MCF 10A (cell line): Measurements from ENCODE around the gene PLEKHD1. TPM values are rescaled to one million over a fixed set of nuclear protein-coding genes. Genes with fewer than 3 reads are reported as not detected.

Experiments used
- BruUV-seq: library from RNA; stranded (reverse); fragments of 400-500 nt; replicated peaks from 2 replicates; lab custom pipeline; 2021; lab: Mats Ljungman, UMichigan
- CTCF ChIA-PET: fragments of 300-600 bp; sonication (Branson Sonifier 250); formaldehyde crosslinking; extraction: SDS; loops from one replicate; lab custom pipeline; 2021; ENCODE audit warnings: antibody characterized with exemption, inconsistent platforms; lab: Yijun Ruan, JAX
- POLR2A ChIA-PET: fragments of 300-600, 350-650 bp; sonication (Branson Sonifier 250); formaldehyde crosslinking; extraction: SDS; loops from one replicate; lab custom pipeline; 2020; ENCODE audit warnings: antibody characterized with exemption, inconsistent platforms; lab: Yijun Ruan, JAX
- DNase-seq: peaks from one replicate; pipeline ENCODE4 v3.0.0-alpha.2; 2018; ENCODE audit not compliant: unreplicated experiment
- H3K27ac Mint-ChIP-seq: one replicate; pipeline ENCODE4 v1.8.0; 2022; ENCODE audit warnings: mild to moderate bottlenecking, low read depth, mixed read lengths; ENCODE audit not compliant: unreplicated experiment
- H3K27me3 Mint-ChIP-seq: one replicate; pipeline ENCODE4 v1.8.0; 2022; ENCODE audit warnings: mixed read lengths; ENCODE audit not compliant: insufficient read depth, unreplicated experiment
- H3K36me3 Mint-ChIP-seq: one replicate; pipeline ENCODE4 v1.8.0; 2022; ENCODE audit warnings: mild to moderate bottlenecking, moderate library complexity, mixed read lengths; ENCODE audit not compliant: insufficient read depth, unreplicated experiment
- H3K4me1 Mint-ChIP-seq: one replicate; pipeline ENCODE4 v1.8.0; 2022; ENCODE audit warnings: mixed read lengths; ENCODE audit not compliant: insufficient read depth, unreplicated experiment
- H3K4me3 Mint-ChIP-seq: one replicate; pipeline ENCODE4 v1.8.0; 2022; ENCODE audit warnings: mild to moderate bottlenecking, moderate library complexity, mixed read lengths; ENCODE audit not compliant: unreplicated experiment
- H3K9me3 Mint-ChIP-seq: one replicate; pipeline ENCODE4 v1.8.0; 2022; ENCODE audit warnings: mixed read lengths; ENCODE audit not compliant: unreplicated experiment
- intact Hi-C: fragments of 100-400 bp; cut with micrococcal nuclease; formaldehyde crosslinking; loops from 2 replicates; pipeline ENCODE4 v1.14.1; 2022
- total RNA-seq: library from RNA; stranded (reverse); gene quantifications from 2 replicates; pipeline ENCODE4 v1.2.3, GENCODE V29; 2022
- TF ChIP-seq, protein P1 (sequence below): fragments of 200-600 bp; IDR thresholded peaks from one replicate; pipeline ENCODE4 v1.8.0; 2022; ENCODE audit warnings: antibody characterized with exemption, mild to moderate bottlenecking; ENCODE audit not compliant: unreplicated experiment

The PLEKHD1 gene
- total RNA-seq, 1 experiment from 2014 or later: not detected

DNA sequence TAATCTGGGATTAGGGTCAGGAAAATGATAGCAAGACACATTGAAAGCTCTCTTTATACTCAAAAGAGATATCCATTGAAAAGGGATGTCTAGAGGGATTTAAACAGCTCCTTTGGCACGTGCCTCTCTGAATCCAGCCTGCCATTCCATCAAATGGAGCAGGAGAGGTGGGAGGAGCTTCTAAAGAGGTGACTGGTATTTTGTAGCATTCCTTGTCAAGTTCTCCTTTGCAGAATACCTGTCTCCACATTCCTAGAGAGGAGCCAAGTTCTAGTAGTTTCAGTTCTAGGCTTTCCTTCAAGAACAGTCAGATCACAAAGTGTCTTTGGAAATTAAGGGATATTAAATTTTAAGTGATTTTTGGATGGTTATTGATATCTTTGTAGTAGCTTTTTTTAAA lies 25.4 kb upstream of the PLEKHD1 start:
- ChIA-PET POLR2A (interaction anchor here (1.1 to 3.6 kb wide), 3 partner anchors 56 to 217 kb away, joined by 3 to 30 read pairs (median 5); partner anchors contain the start of genes ERH and SLC39A9), CTCF (interaction anchor here (0.6 to 8.7 kb wide), 12 partner anchors 8 to 616 kb away, joined by 3 to 86 read pairs (median 4); no protein-coding TSS in a partner anchor)
- BruUV-seq: no TSS peak
- TF ChIP-seq, protein P1, sequence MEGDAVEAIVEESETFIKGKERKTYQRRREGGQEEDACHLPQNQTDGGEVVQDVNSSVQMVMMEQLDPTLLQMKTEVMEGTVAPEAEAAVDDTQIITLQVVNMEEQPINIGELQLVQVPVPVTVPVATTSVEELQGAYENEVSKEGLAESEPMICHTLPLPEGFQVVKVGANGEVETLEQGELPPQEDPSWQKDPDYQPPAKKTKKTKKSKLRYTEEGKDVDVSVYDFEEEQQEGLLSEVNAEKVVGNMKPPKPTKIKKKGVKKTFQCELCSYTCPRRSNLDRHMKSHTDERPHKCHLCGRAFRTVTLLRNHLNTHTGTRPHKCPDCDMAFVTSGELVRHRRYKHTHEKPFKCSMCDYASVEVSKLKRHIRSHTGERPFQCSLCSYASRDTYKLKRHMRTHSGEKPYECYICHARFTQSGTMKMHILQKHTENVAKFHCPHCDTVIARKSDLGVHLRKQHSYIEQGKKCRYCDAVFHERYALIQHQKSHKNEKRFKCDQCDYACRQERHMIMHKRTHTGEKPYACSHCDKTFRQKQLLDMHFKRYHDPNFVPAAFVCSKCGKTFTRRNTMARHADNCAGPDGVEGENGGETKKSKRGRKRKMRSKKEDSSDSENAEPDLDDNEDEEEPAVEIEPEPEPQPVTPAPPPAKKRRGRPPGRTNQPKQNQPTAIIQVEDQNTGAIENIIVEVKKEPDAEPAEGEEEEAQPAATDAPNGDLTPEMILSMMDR: no peak
- no peak for DNase-seq
- no peaks in the 10 kb centered on the region for H3K4me1 Mint-ChIP-seq
- intact Hi-C loops: no loop called here
- H3K9me3 Mint-ChIP-seq: no peaks in the 10 kb centered on the region
- H3K36me3 Mint-ChIP-seq: peaks cover 58% of the 10 kb centered on the region
- H3K4me3 Mint-ChIP-seq: no peak overlapping the region
- no peaks in the 10 kb centered on the region for H3K27me3 Mint-ChIP-seq
- no peak overlapping the region for H3K27ac Mint-ChIP-seq

DNA sequence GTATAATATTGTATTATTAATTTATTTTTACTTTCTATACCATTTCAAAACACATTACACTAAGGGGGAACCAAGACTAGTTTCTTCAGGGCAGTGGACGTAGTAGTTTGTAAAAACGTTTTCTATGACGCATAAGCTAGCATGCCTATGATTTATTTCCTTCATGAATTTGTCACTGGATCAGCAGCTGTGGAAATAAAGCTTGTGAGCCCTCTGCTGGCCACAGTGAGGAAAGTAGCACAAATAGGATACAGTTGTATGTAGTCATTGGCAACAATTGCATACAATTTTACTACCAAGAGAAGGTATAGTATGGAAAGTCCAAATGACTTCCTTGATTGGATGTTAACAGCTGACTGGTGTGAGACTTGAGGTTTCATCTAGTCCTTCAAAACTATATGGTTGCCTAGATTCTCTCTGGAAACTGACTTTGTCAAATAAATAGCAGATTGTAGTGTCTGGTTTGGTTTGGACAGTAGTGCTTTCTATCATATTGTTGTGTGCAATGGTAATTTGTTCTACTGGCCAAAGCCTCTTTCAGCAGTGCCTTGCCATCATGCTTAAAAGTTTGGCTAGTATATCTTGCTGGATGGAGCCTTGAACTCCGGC lies 24.3 kb upstream of the PLEKHD1 start:
- TSS peak; percentile 13 for BruUV-seq
- intact Hi-C loops: loop anchor here (1.0 kb wide), 3 partner anchors 62 to 331 kb away; partner anchors contain the start of genes ERH and SLC39A9
- no peak overlapping the region for H3K27ac Mint-ChIP-seq
- POLR2A ChIA-PET: interaction anchor here (0.9 to 3.6 kb wide), 6 partner anchors 54 to 269 kb away, joined by 3 to 30 read pairs (median 4); partner anchors contain the start of genes ERH, EXD2 and SLC39A9
- peak; percentile 85 for DNase-seq
- peaks cover 47% of the 10 kb centered on the region for H3K36me3 Mint-ChIP-seq
- no peaks in the 10 kb centered on the region for H3K4me1 Mint-ChIP-seq
- CTCF ChIA-PET: interaction anchor here (0.6 to 8.7 kb wide), 26 partner anchors 9 to 761 kb away, joined by 3 to 86 read pairs (median 3); no protein-coding TSS in a partner anchor
- H3K9me3 Mint-ChIP-seq: no peaks in the 10 kb centered on the region
- H3K27me3 Mint-ChIP-seq: no peaks in the 10 kb centered on the region
- no peak overlapping the region for H3K4me3 Mint-ChIP-seq
- TF ChIP-seq, protein P1: peak; percentile 70

DNA sequence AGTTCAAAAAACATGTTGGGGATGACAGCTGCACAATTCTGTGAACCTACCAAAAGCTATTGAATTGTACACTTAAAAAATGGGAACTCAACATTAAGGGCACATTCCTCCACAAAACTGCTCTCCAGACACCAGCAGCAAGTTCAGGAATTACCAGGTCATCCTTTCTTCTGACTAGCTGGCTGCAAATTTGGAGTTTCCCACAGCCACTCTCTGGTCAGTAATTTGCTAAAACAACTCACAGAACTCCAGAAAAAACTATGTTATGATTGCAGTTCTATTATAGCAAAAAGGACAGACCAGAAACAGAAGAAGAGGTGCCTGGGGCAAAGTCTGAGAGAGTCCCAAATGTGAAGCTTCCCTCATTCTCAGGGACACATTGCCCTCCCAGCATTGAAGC lies 20.1 kb upstream of the PLEKHD1 start:
- ChIA-PET CTCF (interaction anchor here (0.6 to 8.7 kb wide), 3 partner anchors 10 to 223 kb away, joined by 3 to 86 read pairs (median 4); no protein-coding TSS in a partner anchor), POLR2A (no interaction called here)
- TF ChIP-seq, protein P1: no peak
- Mint-ChIP-seq H3K4me3 (no peak overlapping the region), H3K4me1 (no peaks in the 10 kb centered on the region), H3K36me3 (peaks cover 31% of the 10 kb centered on the region), H3K27me3 (no peaks in the 10 kb centered on the region), H3K9me3 (no peaks in the 10 kb centered on the region), H3K27ac (no peak overlapping the region)
- intact Hi-C loops: no loop called here
- no TSS peak for BruUV-seq
- no peak for DNase-seq

DNA sequence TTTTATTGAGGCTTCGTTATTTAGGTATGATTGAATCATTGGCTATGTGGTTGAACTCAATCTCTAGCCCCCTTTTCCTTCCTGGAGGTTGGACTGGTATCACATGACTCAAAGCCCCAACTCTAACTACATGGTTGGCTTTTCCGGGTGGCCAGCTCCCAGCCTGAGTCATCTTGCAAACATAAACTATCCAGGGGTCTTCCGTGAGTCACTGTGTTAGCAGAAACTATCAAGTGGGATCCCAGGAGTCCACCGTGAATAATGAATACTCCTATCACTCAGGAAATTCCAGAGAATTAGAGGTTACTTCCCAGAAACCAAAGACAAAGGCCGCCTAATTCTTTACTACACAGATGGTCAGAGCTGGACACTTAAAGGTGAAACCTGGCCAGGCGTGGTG lies 19.7 kb upstream of the PLEKHD1 start:
- peaks cover 31% of the 10 kb centered on the region for H3K36me3 Mint-ChIP-seq
- BruUV-seq: no TSS peak
- POLR2A ChIA-PET: no interaction called here

More for the DNA sequence above, 19.7 kb upstream of the PLEKHD1 start:
- DNase-seq: no peak
- H3K4me3 Mint-ChIP-seq: no peak overlapping the region
- no peak overlapping the region for H3K27ac Mint-ChIP-seq
- intact Hi-C loops: no loop called here
- CTCF ChIA-PET: interaction anchor here (1.0 to 8.7 kb wide), 3 partner anchors 9 to 223 kb away, joined by 3 to 86 read pairs (median 4); no protein-coding TSS in a partner anchor
- TF ChIP-seq, protein P1: no peak
- H3K27me3 Mint-ChIP-seq: no peaks in the 10 kb centered on the region
- no peaks in the 10 kb centered on the region for H3K4me1 Mint-ChIP-seq
- H3K9me3 Mint-ChIP-seq: no peaks in the 10 kb centered on the region
